ENCODE measurements around the gene ANKS1A. TPM values are rescaled to one million over a fixed set of nuclear protein-coding genes. Genes with fewer than 3 reads are reported as not detected.

Gene ANKS1A
- polyA plus RNA-seq, 4 donors, result 14.5 to 52.5 (median 41.8) TPM

DNA sequence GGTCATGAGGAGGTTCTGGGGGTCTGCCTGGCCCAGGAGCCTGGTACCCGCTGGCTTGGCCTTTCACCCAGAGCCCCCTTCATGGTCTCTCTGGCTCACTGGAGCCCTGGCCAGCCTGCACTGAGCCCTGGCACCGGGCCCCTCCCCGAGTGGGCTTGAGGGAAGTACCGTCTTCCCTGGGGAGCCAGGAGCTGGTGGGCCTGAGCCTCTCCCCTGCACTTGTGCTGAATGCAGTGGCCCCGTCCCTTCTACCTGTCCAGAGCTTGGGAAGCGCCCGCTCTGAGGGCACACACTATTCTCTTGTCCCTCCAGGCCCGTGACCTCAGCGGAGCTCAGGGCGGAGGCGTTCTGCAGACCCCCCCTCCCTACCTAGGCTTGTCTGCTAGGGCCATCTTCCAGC, 189.8 kb downstream of the ANKS1A start:
- no peak for DNase-seq (ENCODE audit: low read depth in 4 of 4, low spot score in 3 of 4)

DNA sequence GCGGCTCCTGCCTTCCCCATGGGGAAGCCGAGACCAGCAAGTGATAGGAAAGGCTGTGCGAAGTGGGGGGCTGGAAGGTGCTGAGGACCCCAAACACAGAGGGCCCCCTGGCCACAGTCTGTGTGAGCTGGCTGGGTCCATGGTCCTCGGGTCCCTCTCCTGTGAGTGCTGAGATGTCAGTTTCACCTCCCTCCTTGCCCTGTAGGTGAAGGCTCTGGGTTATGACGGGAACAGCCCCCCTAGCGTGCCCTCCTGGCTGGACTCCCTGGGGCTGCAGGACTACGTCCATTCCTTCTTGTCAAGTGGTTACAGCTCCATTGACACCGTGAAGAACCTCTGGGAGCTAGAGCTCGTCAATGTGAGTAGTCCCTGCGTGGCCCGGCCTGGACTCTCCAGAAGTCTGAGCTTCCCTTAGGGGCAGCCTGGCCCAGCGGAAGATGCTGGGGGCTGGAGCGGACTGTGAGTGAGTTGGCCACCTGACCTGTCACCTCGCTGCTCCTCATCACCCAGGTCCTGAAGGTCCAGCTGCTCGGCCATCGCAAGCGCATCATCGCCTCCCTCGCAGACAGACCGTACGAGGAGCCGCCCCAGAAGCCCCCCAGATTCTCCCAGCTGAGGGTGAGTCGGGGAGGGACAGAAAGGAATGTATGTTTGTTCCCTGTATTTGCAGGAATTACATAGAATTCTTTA, 190.4 kb downstream of the ANKS1A start:
- no peak for DNase-seq (ENCODE audit: low read depth in 4 of 4, low spot score in 3 of 4)

DNA sequence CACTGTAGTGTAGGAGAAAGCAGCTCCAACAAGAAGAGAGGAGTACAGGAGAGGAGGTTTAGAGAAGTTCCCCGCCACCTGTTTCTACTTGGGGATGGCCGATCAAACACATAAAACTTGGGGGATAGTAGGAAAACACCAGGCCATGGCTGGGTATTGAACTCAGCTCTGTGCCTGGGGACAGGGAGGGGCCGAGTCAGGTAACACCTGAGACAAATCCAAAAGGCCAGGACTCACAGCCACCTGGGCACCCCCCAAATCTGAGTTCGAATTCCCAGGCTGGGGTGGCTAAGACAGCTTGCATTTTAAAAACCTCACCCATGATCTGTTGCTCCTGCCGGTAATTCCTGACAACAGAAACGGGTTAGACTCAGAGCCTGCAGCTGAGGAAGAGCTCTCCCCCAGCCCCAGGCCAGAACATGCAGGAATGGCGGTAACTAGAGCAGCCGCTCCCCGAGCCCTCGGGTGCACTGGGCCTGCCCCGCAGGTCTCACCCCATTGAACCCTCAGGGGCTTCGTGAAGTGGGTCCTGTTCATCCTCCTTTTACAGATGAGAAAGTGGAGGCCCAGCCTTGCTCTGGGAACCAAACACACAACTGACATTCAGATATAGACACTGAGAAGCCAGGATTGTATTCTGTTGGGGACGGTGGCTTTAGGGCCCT, 191.1 kb downstream of the ANKS1A start:
- no peak for DNase-seq (ENCODE audit: low read depth in 4 of 4, low spot score in 3 of 4)

DNA sequence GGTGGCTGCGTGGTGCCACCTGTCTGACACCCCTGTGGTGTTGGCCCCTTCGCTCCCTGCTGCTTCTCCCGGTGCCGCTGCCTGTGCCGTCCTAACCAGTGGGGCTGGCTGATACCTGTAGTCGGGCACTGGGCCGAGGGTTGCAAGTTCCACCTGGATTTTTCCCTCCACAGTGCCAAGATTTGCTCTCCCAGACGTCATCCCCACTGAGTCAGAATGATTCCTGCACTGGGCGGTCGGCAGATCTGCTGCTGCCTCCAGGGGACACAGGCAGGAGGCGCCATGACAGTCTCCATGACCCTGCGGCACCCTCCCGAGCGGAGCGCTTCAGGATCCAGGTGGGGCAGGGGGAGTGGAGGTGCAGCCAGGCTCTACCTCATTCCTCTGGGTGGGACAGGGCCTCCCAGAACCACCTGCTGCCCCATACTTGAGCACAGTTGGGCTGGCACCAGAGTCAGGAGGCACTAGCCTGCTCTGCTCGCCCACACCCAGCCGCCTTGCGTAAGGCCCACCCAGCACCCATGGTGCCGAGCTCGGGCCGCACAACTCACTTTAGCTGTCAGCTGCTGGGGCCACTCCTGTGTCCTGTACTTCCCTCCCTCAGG, 191.9 kb downstream of the ANKS1A start:
- DNase-seq (ENCODE audit: low read depth in 4 of 4, low spot score in 3 of 4), result no peak

DNA sequence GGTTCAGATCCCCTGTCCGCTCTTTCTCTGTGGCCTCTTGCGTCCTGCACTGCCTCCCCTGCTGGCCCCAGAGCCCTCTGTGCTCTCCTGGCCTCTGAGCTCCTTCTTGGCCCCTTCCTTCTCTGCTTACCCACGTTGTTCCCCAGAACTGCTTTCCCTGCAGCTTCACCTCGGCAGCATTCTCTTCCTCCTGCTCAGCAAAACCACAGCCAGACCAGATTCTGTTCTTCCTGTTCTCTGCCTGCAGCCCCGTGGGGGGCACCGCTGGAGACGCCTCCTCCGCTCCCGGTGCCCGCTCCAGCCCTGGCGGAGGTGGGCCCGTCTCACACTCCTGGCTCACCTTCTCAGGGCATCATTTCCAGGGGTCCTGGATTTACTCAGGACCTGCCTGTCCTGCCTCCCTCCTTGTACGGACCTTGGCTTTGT, 192.4 kb downstream of the ANKS1A start:
- DNase-seq (ENCODE audit: low read depth in 4 of 4, low spot score in 3 of 4), result no peak

DNA sequence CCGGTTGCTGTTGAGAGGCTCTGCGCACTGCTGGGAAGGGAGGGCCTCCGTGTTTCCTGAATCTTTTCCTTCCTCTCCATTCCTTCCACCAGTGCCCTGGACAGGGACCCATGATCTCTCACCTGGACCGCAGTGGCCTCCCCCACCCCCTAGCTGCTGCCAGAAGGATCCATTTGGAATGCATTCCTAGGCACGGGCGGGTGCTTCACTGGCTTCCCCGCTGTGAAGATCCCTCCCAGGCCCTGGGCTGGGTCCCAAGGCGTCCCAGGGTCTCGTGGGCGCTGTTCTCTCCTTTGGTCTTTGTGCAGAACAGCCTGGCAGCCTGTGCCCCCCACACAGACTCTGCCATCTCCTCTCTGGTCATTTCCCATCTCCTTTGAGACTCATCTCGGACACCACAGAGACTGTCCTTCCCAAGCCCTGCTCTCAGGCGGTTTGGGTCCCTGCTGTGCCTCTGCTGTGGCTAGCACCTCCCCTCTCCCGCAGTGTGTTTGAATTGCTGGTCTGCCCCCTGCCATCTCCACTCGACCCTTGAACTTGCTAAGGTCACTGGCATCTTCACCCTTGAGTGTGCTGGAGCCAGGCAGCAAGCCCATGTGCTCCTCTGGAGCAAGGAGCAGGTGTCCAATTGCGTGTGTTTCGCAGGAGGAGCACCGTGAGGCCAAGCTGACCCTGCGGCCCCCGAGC, 193.1 kb downstream of the ANKS1A start:
- no peak for DNase-seq (ENCODE audit: low read depth in 4 of 4, low spot score in 3 of 4)

DNA sequence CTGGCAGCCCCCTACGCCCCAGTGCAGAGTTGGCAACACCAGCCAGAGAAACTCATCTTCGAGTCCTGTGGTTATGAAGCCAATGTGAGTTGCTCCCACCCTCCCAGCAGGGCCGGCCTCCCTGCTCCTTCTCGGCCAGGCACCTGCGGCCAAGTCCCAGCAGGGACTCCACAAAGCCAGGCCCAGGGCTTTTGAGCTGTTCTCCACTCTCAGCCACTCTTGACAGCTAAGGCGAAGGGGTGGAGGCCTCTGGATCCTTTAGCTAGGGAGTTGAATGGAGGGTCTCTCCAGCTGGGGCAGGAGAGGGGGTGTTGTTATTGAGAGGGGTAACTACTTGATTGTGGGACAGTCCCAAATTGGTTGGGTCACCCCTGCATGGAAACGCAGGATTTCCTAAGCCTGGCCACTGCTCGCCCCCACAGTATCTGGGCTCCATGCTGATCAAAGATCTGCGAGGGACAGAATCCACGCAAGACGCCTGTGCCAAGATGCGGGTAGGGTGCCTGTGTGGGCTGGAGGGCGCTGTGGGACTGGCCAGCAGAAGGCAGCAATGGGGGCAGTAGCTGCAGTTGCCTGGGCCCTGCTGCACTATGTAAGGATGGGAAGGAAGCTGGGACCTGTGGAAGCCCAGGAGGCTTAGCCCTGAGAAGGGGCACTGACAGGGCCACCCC, 193.8 kb downstream of the ANKS1A start:
- DNase-seq (ENCODE audit: low read depth in 4 of 4, low spot score in 3 of 4), result no peak

DNA sequence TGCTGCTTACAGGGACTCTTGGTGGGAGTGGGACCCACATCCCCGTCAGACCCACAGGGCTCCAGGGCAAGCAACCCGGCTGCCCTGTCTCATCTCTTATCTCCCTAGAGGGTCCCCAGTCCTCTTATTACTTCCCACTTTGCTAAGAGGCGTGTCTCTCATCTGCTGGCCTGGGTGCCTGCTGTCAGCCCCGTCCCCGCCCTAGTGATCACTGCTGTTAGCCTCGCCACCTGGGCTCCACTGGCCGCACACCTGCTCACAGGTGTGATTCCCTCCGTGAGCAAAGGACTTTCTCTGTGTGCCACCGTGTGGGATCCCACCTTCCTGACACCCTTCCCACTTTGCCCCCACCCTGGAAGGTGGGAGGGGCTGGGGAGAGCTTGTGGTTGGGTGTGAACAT, 194.5 kb downstream of the ANKS1A start:
- no peak for DNase-seq (ENCODE audit: low read depth in 4 of 4, low spot score in 3 of 4)

DNA sequence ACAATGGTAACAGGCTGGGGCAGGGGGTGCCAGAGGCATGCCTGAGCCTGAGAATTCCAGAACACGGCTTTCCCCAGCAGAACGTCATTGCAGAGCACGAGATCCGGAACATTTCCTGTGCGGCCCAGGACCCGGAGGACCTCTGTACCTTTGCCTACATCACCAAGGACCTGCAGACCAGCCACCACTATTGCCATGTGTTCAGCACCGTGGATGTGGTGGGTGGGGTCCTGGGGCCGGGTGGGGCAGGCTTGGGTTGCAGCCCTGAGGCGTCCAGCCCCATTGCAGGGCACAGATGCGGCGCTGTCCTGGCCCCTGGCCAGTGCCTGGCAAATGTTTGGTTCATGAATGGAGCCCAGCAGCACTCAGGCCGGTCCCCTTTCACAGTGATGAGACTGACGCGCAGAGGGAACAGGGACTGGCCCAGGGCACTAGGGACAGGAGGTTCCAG, 195.0 kb downstream of the ANKS1A start:
- no peak for DNase-seq (ENCODE audit: low read depth in 4 of 4, low spot score in 3 of 4)

DNA sequence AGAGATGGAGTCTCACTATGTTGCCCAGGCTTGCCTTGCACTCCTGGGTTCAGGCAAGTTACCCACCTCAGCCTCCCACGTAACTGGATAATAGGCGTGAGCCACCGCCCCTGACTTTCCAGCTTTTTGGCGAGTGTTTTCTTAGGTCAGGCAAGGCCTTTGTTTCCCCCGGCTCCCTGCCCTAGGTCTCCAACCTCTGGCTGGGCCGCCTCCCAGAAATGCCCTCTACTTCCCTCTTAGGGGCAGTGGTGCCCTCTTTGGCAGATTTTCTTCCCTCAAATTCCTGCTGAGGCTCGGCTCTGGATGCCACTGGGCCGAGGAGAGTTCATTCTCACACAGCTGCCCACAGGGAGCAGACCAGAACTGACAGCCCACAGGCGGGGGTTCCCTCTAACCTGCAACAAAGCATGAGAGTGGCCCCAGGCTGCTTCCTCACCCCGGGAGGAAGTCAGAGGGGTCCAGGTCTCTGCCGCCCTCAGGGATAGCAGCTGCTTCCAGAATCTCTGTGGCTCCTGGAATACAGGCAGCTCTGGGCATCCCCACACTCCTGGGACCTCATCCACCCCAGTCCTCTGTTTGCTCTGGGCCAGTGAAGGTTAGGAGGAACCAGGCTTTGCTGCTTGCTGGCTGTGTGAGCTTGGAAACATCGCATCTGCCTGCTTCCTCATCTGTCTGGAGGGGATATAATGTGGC, 195.6 kb downstream of the ANKS1A start:
- DNase-seq (ENCODE audit: low read depth in 4 of 4, low spot score in 3 of 4), result no peak

DNA sequence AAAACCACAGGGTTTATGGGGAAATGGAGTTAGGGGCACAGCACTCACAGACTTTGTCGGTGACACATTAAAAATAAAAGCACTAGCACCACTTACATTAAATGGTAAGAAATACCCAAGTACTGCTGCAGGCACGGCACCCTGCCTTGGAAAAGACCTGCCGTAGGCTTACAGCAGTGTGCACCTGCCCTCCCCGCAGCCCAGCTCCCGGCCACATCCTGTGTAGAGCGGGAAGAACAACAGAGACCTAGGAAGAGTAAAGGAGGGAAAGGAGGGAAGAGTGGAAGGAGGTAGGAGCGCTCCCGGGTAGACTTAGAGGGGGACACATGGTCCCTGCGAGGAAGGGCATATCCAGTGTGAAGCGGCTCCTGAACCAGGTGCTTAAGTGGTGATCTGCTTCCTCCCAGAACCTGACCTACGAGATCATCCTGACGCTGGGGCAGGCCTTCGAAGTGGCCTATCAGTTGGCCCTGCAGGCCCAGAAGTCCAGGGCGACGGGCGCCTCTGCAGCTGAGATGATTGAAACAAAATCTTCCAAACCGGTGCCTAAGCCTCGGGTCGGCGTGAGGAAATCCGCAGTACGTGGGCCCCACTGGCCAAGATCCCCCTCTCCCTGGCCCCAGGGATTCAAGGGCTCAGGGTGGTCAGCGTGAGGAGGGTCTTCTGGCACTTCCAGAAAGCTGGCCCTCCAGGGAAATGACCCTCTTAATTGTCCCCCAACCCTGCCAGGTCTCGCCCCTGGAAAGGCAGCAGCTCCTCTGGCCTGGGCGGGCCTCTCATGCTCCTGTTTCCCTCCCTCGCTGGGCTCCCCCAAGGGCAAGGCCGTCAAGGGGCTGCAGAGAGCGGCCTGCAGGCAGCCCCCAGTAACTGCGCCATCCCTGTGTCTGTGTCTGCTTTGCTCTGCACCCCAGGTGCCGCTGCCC, 196.6 kb downstream of the ANKS1A start:
- no peak for DNase-seq (ENCODE audit: low read depth in 4 of 4, low spot score in 3 of 4)

DNA sequence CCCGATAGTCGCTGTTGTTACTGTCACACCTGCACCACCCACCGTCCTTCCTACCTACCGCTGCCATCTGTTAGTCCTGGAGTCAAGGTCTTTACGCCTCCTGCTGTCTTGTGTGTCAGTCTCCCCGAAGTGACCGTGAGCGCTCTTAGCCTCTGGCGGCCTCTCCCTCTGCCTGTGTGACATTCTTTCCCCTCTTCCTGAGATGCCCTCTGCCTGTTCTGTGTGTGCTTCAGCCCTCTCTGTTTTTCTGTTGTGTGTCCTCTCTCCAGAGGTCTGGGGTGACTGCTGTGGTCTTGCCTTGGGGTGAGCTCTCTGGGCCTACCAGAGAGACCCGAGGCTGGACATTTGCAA, 197.2 kb downstream of the ANKS1A start:
- DNase-seq (ENCODE audit: low read depth in 4 of 4, low spot score in 3 of 4), result no peak

DNA sequence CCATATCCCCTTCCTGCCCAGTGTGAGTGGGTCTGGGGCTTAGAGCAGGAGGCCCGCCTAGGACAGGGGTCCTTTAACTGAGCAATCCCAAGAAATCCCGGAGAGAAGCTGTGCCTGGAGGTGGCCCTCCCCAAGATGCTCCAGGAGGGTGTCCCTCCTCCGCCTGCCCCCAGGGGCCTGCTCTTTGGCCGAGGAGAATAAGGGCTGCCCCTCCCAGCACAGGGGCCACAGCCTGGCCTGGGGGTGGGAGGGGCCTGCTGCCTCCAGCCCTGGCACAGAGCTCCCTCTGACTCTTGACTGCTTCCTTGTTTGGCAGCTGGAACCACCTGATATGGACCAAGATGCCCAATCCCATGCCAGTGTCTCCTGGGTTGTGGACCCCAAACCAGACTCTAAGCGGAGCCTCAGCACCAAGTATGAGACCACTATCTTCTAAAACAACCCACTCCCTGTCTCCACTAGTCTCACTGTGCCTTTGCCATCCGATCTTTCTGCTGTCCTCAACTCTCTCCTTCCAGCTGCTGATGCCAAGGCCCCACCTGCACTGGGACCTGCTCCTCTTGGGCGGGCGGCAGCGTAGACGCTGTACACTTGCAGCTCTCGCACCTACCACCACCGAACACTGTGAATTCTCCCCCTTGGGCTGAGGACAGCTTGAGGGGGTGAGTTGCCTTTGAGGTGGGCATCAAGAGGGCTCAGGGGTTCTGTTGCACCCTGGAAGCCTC, 197.7 kb downstream of the ANKS1A start:
- no peak for DNase-seq (ENCODE audit: low read depth in 4 of 4, low spot score in 3 of 4)

DNA sequence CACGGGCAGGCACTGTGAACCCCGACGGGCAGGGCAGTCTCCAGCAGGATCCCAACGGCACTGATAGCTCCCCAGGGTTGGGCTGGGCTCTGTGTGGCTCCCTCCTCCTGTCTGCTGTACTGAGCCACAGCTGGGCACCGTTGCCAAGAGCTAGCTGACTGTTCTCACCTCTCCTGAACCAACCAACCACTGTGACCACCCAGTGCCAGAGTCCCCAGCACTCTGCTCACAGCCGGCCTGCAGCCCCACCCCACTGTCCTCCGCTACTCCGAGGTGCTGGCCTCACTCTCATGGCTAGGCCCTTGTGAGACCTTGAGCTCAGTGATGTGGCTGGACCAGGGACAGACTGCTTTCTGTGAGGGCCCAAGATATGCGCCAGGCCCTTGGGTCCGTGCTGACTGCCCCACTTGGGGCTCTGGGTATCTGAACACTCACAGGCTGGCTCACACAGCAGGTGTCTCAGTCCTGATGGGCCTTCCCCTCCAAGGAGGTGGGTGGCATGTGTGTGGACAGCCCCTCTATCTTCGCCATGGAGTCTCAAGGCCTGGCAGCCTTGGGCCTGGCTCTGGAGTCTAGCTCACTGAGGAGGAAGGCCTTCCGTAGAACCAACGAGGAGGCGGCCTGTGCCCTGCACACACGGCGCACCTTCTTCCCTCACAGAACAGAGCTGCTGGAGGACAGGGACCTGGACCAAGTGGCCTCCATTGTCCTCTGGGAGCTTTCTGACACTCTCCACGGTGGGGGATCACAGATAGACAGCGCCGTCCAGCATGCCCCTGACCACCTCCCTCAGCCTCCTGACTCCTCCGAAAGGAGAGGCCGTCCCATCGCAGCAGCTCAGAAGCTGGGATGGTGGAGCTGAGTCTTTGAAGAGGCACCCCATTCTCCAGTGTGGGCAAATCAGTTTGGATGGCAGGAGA, 198.6 kb downstream of the ANKS1A start:
- DNase-seq (ENCODE audit: low read depth in 4 of 4, low spot score in 3 of 4), result no peak

DNA sequence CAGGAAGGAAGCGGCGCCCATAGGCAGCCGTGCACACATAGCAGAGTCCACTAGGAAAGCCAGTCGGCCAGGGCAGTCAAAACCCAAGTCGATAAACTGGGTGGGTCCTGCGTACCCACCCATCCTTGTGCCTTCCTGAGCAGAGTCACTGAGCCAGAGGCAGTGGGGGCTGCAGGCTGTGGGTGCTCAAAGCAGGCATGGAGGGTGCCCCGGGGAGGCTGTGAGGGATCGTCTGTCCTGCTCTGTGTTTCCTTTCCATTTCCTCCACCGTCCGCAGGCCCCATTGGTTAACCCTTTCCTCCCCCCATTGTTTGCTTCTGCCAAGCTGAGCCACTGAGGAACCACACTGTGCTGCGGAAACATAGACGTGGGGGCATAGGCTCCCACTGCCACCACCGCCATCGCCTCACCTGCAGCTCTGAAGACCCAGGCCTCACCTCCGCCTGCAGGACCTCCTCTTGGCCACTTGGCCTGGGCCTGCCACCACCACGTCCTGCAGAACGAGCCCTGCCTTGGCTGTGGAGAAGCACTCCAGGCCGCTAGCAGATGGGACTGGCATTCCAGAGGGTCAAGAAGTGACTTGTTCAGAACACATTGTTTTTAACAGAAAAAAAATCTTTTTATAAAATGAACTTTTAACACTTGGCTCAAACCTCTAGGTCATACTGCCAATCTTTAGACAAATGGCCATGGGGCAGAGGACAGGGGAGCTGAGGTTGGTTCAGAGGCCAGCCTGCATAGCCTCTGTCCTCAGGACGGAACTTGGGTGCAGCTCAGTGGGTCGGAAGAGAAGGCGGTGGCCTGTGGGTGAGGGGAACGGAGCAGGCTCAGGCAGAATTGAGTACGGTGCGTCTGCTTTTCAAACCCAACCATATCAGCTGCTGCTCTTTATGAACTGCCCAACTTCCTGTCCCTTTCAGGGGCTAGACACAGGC, 199.5 kb downstream of the ANKS1A start:
- DNase-seq (ENCODE audit: low read depth in 4 of 4, low spot score in 3 of 4), result no peak

DNA sequence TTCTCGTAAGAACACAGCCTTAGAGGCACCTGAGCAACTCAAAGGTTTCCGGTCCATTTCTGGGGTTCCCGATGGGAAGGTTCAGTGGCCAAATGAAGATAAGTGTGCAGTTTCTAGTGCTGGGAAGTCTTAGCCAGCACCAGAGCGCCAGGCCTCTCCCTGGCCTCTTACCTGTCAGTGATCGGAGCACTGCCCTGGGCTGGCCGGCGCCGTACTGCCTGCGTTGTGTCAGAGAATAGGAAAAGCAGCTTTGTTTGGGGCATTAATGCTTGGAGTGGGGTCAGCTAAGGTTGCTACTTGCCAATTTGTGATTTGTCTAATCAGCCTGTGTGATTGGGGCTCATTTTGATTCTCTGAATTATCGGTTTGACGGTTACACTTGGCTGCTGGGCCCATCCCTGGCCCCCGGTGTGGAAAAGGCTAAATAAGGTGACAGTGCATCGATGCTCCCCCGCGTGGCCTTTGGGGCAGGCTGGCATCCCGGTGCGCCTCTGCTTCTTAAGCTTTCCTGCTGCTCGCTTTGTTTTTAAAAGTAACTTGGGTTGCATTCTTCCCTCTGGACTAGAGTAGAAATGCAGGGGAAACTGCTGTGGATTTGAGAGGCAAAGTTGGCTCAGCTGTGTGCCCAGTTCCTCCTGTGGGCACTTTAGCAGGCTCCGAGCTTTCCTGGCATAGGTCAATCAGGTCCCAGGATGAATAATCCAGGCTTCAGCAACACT, 200.3 kb downstream of the ANKS1A start:
- no peak for DNase-seq (ENCODE audit: low read depth in 4 of 4, low spot score in 3 of 4)

Data from left renal pelvis (tissue), 4 donors.